HS-27A (cell line): ENCODE measurements around the gene ELMO1.

Experiments
- DNase-seq: peaks from one replicate; pipeline ENCODE4 v3.0.0-alpha.2; 2012; ENCODE audit warnings: low read depth, missing footprints

The ELMO1 gene, protein sequence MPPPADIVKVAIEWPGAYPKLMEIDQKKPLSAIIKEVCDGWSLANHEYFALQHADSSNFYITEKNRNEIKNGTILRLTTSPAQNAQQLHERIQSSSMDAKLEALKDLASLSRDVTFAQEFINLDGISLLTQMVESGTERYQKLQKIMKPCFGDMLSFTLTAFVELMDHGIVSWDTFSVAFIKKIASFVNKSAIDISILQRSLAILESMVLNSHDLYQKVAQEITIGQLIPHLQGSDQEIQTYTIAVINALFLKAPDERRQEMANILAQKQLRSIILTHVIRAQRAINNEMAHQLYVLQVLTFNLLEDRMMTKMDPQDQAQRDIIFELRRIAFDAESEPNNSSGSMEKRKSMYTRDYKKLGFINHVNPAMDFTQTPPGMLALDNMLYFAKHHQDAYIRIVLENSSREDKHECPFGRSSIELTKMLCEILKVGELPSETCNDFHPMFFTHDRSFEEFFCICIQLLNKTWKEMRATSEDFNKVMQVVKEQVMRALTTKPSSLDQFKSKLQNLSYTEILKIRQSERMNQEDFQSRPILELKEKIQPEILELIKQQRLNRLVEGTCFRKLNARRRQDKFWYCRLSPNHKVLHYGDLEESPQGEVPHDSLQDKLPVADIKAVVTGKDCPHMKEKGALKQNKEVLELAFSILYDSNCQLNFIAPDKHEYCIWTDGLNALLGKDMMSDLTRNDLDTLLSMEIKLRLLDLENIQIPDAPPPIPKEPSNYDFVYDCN

DNA sequence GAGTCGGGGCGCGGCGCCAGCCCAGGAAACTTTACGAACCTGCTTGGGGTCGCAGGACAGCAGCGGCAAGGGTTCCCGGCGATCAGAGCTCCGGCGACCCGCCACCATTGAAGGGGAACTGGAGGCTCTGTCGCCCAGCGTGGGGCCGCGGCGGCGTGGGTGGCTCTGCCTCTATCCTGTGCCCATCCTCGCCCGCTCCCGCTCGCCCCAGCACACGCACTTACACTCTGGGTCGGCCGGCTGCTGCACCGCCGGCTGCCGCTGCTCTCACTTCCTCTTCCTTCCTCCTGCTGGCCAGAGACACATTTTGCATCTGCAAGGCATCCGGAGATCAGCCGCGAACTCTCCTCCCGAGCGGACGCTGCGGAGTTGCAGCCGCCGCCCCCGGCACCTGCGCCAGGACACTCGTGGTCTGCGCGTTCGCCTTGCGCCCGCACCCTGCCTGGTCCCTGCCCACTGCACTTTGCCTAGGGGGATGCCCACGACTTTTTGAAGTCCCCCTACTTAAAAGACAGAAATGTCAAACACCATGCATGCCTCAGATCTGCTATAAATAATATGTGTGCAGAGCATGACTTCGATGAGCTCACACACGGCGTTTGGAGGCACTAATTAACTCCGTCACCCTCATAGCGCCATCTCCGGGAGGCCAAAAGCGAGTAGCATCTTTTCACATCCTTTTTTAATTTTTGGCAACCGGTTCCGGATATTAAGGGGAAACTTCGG is at the start of gene ELMO1:
ELMO1 (minus strand) TSS at position 229 of the 726 bp plus-strand sequence. CDS start 106,174 bp downstream, outside the sequence.
- DNase-seq, result no peak

DNA sequence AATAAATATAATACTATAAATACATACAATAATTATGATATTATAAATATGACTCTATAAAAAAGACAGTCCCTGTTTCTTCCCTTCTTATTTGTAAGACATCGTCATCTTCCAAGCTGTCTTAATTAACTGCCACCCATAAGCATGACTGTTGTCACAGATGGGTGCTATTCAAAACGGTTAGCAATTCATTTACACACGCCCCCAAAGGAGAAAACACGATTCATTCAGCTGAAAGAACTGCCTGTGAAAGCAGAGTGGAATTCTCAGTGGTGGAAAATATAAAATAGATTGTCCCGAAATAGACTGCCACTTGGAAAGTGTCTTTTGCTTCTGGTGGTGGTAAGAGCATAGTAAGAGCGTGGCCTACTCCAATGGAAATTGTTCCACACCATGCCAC is 48.9 kb upstream of the ELMO1 start:
- DNase-seq, result no peak

DNA sequence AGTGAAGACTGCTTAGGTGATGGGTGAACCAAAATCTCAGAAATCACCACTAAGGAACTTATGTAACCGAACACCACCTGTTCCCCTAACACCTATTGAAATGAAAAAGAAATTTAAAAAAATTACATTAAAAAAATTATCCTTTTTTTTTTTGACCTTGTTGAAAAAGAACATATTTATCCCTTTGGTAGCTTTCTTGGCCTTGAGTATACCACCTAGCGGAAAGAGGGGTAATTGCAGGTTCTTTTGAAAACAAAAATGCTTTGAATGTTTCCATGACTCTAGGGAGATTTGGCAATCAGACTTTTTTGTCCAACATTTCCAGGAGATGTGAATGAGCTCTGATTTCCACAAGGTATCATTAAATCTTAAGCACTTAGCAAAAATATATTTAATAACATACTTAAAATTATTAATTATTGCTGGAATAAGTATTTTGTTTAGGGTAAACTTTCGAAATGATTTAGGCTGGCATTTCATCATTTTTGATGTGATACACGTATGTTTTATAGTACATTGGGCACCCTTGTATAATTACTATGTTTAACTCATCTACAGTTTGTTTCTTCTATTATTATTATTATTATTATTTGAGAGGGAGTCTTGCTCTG is 47.0 kb upstream of the ELMO1 start:
- no peak for DNase-seq

DNA sequence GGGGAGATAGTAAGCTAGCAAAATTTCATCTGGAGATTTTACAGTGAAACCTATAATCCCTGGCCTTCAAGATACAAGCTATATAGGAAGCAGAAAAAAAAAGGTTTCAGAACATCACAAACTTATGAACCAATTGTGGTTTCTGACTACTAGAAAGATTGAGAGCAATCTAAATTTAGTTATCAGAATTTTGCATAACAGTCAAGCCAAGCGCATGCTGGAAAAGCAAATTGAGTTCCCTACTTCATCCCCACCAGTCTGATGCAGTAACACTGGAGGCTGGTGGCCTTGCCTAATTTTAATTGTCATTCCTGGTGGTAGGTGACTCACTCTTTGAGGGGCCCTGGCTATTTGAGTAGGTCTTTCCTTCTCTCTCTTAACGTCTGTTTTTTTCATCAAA is 46.3 kb upstream of the ELMO1 start:
- DNase-seq, result no peak

DNA sequence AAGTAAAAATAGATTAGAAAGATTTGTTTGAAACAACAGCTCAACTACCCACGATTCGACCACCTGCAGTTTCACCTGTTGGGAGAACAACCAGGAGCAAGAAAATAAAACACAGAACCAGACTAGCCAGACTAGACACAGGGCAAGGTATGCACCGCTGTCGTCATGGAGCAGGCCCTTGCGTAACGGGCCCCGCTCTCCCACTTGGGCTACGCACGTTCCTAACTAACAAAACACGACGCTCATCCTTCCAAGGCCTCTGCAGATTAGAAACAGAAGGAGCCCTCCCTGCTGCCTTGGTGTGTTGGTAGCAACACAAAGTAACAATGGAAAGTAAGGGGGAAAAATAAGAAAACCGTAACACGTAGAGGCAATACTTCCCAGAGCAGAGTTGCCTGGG is 45.1 kb upstream of the ELMO1 start:
- no peak for DNase-seq

DNA sequence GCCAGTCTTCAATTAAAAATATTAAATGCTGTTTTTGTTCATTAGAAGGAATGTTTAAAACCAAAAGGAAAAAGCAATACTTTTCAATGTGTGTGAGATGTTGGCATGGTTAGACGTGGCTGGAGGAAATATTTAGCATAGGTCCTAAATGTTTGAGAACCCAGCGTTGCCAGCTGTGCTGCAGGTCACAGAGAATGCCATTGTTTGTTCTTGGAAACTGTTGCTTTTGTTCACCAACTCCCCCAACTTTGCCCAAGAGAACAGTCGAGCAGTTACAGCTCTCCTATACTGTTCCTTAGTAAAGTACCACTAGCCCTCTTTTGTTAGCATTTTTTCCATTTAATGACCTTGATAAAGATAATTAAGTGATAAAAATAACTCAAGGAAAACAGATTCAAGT is 44.5 kb upstream of the ELMO1 start:
- DNase-seq, result no peak

DNA sequence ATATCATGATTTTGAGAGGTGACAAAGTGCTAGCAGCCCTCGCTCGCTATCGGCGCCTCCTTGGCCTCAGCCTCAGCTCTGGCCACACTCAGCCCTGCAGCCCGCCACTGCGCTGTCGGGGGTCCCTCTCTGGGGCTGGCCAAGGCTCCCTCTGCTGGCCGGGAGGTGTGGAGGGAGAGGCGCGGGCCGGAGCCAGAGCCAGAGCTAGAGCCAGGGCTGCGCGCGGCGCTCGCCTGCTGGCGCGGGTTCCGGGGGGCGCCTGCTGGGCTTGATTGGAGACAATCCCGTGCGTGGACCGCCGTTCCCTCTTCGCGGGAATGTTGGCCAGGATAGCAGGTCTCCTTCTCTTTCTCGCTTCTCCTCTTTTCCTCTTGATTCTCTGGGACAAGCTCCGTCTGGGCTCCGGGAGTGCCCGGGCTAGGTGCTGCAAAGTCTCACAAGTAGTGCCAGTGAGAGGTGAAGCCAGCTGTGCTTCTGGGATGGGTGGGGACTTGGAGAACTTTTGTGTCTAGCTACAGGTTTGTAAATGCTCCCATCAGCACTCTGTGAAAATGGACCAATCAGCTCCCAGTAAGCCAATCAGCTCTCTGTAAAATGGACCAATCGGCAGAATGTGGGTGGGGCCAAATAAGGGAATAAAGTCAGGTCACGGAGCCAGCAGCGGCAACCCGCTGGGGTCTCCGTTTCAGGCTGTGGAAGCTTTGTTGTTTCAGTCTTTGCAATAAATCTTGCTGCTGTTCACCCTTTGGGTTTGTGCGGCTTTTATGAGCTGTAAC is 43.4 kb upstream of the ELMO1 start:
- DNase-seq, result no peak

DNA sequence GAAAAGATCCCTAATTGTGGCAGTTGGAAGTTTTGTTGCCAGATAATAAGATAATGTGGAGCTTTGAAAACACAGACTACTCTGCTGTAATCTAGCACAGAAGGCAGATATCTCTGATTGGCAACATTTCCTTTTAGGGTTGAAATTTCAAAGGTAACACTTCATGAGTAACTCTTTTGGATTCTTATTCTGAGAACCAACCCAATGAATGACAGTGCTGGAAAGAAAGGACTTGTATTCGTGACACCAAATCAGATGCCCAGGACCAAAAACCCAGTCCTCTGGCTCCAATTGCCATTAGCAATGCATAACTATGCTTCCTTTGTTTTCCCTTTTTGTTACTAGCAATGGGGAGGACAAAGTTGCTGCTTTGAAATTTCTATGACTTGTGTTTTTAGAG is 41.0 kb upstream of the ELMO1 start:
- no peak for DNase-seq

DNA sequence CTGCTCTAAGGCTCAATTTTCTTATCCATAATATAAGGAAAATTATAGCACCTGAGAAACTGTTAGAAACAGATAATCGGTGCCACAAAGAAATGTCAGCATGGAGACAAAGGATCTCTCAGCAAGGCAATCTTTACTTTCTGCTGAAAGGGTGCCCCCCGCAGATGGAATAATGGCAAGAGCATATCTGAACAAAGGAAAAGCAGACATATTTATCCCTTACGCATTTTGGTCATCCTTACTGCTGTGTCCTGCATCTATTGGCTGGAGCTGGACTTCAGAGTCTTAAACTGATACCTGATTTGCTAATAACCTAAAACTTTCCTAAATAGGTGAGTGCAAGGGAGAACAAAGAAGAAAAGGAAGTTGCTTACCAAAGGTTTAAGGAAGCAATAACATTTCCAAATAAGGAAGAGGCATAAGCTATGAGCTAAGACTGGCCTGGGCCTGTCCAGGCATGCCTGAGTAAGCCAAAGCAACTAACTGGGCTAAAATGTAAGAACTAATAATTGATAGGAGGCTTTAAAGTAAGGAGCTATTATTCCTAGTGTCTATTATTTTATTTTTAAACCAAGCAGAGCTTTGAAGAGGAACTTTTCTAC is 39.6 kb upstream of the ELMO1 start:
- DNase-seq, result no peak

DNA sequence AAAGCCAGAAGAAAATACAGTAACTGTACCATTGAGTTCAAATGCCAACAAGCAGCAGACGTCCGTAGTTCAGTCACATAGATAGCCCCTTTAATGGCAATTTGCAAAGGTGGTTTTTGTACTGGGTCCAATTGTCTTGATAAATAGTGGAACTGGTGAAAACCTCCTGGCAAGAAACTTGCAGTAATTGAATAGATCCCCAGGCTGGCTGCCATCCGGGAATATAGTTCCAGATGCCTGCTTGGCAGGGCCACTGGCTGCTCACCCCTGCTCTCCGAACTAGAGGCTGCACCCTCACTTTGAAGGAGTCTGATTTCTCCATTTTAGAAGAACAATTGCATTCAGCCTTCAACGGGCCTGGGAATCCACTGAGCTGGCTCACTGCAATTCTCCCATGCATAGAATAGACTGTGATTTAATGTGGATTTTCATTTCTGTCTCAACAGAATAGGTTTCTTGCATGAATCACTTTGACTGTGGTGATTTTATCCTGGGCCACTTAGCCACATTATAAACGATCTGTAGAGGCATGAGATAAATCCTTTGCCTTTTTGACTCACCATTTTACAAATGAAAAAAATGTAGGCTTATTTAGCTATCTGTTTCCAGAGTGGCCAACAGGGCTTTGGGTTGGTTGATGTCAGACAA is 35.9 kb upstream of the ELMO1 start:
- DNase-seq, result no peak

DNA sequence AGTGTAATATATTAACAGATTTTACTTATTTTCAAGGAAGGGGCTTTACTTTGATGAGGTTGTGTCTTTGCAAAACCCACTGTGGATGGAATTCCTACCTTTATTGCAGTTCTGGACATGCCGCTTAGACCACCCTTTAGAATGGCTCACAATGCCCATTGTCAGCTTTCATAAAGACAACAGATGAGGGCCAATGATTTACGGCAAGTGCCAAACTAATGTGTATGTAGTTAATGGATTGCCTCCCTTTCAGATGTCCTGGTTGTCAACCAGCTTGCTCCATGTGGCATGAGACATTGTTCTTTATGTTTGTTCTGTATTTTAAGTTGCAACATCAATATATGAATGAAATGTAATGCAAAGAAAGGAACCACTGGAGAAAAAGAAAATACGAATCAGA is 35.0 kb upstream of the ELMO1 start:
- DNase-seq, result no peak

DNA sequence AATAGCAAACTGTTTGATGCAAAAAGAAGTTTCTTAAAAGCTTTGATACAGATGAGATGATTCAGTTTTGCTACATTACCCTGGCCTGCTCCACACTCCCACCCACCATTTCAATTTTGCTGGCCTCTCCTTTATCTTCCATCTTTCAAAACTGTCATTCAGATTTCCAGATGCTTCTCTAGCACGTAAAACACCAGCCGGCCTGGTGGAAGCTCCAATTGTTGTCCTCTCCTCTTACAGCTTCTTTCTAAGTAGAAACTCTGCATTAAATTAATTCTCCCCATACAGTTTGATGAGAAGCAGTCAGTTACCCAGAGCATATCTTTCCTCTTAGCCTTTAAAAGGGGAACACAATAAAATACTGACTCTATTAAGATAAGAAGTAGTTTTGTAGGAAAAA is 34.3 kb upstream of the ELMO1 start:
- DNase-seq, result no peak

DNA sequence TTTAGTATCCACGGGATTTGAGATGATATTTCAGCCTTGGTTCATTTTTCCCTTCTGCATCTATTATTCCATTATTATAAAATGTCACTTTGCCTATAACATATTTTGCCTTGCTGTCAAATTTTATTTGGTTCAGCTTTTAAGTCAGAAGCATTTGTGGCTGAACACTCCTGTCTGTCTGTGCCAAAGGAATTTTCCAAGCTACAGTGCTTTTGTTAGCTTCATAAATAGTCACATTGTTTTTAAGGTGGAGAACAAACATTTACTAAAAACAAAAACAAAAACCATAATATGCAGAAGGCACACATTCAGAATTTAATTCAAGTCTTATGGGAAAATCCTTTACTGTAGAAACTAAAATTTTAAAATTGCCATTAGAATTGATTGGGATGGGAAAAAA is 33.8 kb upstream of the ELMO1 start:
- no peak for DNase-seq

DNA sequence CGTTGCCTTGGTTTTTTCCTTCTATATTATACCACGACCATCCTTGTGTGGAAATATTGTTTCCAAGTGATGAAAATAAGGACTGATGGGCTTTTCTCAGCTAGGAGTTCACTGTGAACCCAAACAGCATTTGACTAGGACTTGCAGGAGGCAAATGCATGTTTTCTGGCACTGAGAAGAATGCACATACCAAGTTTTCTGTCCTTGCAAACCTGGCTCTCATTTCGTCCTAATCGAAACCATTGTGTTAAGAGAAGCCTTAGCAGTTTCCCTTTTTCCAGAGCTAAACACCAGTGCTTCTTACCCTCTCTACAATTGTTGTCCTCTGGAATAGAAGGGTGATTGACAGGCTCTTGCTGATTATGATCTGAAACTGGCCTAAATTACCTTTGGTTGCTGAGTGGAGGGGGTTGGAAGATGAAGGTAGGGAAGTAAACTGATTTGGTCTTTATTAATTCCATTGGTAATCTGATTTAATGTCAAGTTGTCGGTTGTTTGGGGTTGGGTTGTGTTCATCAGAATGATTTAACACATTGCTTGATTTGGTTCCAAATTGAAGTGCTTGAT is 33.1 kb upstream of the ELMO1 start:
- no peak for DNase-seq

DNA sequence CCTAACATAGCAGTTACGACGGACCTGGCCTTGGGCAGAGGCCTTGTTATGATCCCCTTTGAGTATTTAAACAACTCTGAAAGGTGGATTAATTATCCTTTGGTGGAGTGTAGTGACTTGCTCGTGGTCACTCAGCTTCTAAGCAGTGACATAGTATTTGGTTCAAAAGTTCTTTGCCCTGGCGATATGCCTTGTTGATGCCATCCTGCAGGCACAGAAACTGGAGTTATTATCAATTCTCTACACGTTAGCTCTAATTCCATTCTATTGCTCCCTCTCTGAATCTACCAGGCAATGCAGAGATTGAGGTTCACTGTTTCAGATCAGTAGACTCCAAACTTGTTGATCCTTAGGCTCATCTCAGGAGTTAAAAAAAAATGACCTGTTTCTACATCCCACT is 32.5 kb upstream of the ELMO1 start:
- DNase-seq, result no peak

DNA sequence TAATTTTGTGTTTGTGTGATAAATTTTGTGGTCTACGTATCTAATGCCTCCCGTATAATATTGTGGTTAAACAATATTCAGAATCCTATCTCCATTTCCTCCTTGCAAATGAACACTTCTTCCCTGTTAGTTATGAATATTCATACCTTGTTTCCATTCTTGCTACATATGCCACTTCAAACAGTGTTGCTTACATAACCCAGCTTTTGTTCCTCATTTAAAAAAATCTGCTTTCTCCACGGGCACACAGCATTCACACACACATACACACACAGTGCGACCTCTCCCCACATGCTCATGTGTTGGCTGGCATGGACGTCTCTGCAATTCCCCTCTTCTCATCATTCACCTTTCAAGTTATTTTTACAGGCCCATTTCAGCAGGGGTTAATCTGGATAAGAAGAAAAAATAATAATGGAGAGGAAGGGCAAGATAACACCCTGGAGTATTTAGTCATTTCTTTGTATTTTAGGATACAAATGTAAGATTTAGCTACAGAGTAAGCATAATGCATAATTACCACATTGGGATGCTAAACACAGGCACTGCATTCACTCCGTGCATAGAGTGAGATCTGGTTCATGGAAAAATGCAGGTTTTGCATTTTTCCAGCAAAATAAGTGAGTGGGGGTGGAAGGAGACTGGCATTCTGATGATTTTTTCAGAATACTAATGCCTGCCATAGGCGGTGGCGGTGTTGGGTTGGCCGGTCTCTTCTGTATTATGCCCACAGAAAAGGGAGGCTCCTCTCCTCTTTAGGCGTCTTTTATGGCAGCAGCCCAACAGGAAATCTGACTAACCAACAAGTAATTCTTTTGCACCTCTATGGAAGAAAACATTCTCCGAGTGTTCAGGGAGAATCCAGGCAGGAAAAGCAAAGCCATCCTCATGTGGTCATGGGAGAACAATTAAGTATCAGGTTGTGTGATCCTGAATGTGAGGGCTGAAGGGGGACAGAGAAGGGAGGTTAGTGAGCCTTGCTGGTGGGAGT is 31.7 kb upstream of the ELMO1 start:
- no peak for DNase-seq

DNA sequence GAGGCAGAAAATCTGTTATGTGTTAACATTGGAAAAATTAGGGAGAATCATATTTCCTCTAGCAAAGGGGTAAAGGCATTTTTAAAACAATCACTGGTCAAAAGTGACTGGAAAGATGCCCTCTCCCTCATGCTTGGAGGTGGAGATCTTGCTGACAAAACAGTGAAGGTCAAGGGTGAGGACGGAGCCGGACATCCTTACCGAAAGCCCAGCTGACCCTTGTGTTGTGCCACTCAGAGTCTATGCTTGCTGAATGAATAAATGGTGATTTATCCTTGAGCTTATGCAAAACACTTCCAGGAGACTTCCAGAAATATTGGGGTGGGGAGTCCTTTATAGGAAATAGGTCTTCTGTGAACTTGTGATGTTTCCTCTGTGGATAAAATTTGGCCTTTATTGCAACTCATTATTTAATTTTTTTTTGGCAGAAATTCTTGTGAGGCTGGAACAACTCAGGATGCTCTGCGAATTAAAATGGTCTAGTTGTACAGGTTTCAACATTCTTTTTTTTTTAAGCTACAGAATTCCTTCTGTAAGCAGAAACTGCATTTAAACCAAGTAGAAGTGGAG is 28.3 kb upstream of the ELMO1 start:
- no peak for DNase-seq

DNA sequence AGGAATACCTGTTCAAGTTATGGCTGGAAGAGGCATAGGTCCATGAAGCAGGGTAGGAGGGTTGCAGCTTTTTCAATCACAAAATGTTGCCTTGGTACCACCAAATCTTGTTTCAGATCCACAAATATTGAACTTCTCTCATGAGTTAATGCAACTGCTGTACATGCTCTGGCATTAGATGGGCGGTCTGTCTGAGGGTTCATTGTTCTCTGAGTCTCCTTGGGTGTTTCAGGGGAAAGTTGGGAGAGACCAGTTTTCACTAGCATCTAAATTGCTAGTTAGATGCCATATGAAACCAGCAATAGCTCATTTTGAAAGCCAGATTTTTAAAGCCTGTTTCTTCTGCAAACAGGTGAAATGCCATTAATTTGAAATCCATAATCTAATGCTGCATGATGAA is 27.8 kb upstream of the ELMO1 start:
- DNase-seq, result no peak

DNA sequence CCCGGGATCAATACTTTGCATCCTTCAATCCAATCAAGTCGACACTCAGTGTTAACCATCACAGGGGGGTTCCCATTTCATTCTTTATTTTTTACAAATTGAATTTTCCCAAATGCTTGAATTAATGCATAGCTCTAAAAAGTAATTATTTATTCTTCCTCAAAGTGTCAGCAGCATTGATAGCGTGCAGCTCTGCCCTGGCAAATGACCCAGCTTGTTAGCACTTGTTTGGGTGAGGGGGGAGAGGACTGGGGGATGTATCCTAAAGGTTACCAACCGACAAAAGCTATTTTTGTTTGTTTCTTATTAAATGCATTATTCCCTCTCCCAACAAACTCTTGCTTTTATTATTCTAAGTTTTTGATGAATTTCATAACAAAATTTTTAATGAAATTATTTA is 27.0 kb upstream of the ELMO1 start:
- DNase-seq, result no peak
